Measurements from ENCODE around the gene SYVN1. TPM values are rescaled to one million over a fixed set of nuclear protein-coding genes. Genes with fewer than 3 reads are reported as not detected.

SYVN1 gene
- total RNA-seq, 1 experiment from 2014 or later: 74.9 TPM

DNA sequence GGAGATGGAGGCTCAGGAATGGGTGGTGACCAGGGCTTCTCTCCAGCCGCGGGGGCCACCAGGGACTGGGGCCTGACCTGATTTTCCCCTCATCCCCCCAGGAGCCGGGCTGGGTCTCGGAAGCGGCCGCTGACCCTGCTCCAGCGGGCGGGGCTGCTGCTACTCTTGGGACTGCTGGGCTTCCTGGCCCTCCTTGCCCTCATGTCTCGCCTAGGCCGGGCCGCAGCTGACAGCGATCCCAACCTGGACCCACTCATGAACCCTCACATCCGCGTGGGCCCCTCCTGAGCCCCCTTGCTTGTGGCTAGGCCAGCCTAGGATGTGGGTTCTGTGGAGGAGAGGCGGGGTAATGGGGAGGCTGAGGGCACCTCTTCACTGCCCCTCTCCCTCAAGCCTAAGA is 46.5 kb downstream of the SYVN1 start:
- BruUV-seq (replicated peaks): no TSS peak
- Mint-ChIP-seq H3K27me3 (ENCODE audit: insufficient read depth, unreplicated experiment) (no peaks in the 10 kb centered on the region), H3K4me1 (ENCODE audit: insufficient read depth, unreplicated experiment) (peaks cover 12% of the 10 kb centered on the region), H3K9me3 (ENCODE audit: unreplicated experiment) (no peaks in the 10 kb centered on the region), H3K4me3 (ENCODE audit: unreplicated experiment) (no peak overlapping the region), H3K27ac (ENCODE audit: low read depth, unreplicated experiment) (no peak overlapping the region), H3K36me3 (ENCODE audit: insufficient read depth, unreplicated experiment) (peaks cover 36% of the 10 kb centered on the region)
- DNase-seq (ENCODE audit: unreplicated experiment): no peak
- TF ChIP-seq, protein P1, sequence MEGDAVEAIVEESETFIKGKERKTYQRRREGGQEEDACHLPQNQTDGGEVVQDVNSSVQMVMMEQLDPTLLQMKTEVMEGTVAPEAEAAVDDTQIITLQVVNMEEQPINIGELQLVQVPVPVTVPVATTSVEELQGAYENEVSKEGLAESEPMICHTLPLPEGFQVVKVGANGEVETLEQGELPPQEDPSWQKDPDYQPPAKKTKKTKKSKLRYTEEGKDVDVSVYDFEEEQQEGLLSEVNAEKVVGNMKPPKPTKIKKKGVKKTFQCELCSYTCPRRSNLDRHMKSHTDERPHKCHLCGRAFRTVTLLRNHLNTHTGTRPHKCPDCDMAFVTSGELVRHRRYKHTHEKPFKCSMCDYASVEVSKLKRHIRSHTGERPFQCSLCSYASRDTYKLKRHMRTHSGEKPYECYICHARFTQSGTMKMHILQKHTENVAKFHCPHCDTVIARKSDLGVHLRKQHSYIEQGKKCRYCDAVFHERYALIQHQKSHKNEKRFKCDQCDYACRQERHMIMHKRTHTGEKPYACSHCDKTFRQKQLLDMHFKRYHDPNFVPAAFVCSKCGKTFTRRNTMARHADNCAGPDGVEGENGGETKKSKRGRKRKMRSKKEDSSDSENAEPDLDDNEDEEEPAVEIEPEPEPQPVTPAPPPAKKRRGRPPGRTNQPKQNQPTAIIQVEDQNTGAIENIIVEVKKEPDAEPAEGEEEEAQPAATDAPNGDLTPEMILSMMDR (IDR thresholded peaks at IDR 0.05; ENCODE audit: unreplicated experiment): no peak
- POLR2A ChIA-PET: interaction anchor here (1.0 kb wide), 1 partner anchor 29 kb away, joined by 4 read pairs; the partner anchor contains the start of gene ZNHIT2
- intact Hi-C loops (cut with micrococcal nuclease): no loop called here
- CTCF ChIA-PET: no interaction called here

DNA sequence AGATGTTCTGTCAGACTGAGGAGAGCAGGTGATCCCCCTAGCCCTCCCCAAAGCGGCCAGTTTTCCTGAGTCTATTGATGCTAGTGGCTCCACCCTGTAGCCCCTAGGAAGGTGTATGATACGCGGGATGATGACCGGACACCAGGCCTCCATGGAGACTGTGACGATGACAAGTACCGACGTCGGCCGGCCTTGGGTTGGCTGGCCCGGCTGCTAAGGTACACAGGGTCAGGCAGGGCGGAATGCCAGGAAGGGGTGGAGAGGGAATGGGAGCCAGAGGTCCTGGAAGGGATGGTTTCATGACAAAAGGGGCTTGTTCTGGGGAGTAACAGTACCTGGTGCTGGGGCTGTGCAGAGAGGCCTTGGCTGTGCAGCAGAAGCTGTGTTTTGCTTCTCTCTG is 47.1 kb downstream of the SYVN1 start:
- POLR2A ChIA-PET: no interaction called here
- DNase-seq (ENCODE audit: unreplicated experiment): no peak
- intact Hi-C loops (cut with micrococcal nuclease): no loop called here
- Mint-ChIP-seq H3K27ac (ENCODE audit: low read depth, unreplicated experiment) (no peak overlapping the region), H3K27me3 (ENCODE audit: insufficient read depth, unreplicated experiment) (no peaks in the 10 kb centered on the region), H3K4me3 (ENCODE audit: unreplicated experiment) (no peak overlapping the region), H3K36me3 (ENCODE audit: insufficient read depth, unreplicated experiment) (peaks cover 36% of the 10 kb centered on the region), H3K9me3 (ENCODE audit: unreplicated experiment) (no peaks in the 10 kb centered on the region), H3K4me1 (ENCODE audit: insufficient read depth, unreplicated experiment) (peaks cover 16% of the 10 kb centered on the region)
- no TSS peak for BruUV-seq (replicated peaks)
- TF ChIP-seq, protein P1 (IDR thresholded peaks at IDR 0.05; ENCODE audit: unreplicated experiment): no peak
- CTCF ChIA-PET: no interaction called here

DNA sequence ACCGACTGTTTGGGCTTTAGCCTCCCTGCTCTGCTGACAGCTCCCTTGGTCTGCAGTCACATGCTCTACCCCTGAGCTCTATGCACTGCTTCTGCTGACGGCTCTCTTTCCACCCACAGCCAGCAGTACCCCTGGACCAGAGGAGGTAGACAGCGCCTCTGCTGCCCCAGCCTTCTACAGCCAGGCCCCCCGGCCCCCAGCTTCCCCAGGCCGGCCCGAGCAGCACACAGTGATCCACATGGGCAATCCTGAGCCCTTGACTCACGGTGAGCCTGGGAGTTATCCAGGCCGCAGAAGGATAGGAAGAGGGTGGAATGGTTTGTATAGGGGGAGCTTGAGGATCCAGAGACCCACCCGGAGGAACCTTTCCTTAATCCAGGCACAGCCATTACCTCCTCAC is 47.5 kb downstream of the SYVN1 start:
- intact Hi-C loops (cut with micrococcal nuclease): no loop called here
- H3K4me3 Mint-ChIP-seq (ENCODE audit: unreplicated experiment): peak overlapping the region; percentile 21

DNA sequence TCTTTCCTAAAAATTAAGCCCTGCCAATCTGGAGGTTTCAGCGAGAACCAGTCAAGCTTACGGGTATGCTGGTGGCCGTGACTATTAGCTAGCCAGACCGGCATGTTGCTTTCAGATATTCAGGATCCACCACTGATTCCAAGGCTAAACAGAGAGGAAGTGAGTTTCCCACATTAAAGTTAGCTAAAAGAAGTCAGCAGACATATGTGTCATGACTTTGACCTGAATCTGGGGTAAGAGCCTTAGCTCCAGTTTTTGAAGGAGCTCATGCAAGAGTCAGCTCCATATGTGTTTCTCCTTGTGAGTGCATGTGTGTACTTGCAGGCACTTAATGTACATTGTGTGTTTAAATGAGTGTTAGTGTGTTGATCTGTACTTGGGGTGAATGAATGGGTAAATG is 48.9 kb downstream of the SYVN1 start:
- Mint-ChIP-seq H3K27ac (ENCODE audit: low read depth, unreplicated experiment) (peak overlapping the region; percentile 99), H3K4me1 (ENCODE audit: insufficient read depth, unreplicated experiment) (peaks cover 22% of the 10 kb centered on the region), H3K4me3 (ENCODE audit: unreplicated experiment) (peak overlapping the region; percentile 99), H3K27me3 (ENCODE audit: insufficient read depth, unreplicated experiment) (no peaks in the 10 kb centered on the region), H3K9me3 (ENCODE audit: unreplicated experiment) (no peaks in the 10 kb centered on the region), H3K36me3 (ENCODE audit: insufficient read depth, unreplicated experiment) (peaks cover 36% of the 10 kb centered on the region)
- TF ChIP-seq, protein P1 (IDR thresholded peaks at IDR 0.05; ENCODE audit: unreplicated experiment): no peak
- intact Hi-C loops (cut with micrococcal nuclease): no loop called here
- no peak for DNase-seq (ENCODE audit: unreplicated experiment)
- POLR2A ChIA-PET: interaction anchor here (0.7 to 2.4 kb wide), 6 partner anchors 10 to 50 kb away, joined by 3 to 28 read pairs (median 4); partner anchors contain the start of genes SAC3D1, SYVN1, TM7SF2 and VPS51
- CTCF ChIA-PET: interaction anchor here (0.5 to 2.1 kb wide), 6 partner anchors 12 to 199 kb away, joined by 3 to 8 read pairs (median 3); no protein-coding TSS in a partner anchor
- BruUV-seq (replicated peaks): no TSS peak

More for the DNA sequence above, 47.5 kb downstream of the SYVN1 start:
- Mint-ChIP-seq H3K27me3 (ENCODE audit: insufficient read depth, unreplicated experiment) (no peaks in the 10 kb centered on the region), H3K27ac (ENCODE audit: low read depth, unreplicated experiment) (no peak overlapping the region), H3K4me1 (ENCODE audit: insufficient read depth, unreplicated experiment) (peaks cover 16% of the 10 kb centered on the region), H3K36me3 (ENCODE audit: insufficient read depth, unreplicated experiment) (peaks cover 36% of the 10 kb centered on the region), H3K9me3 (ENCODE audit: unreplicated experiment) (no peaks in the 10 kb centered on the region)
- POLR2A ChIA-PET: interaction anchor here (2.4 kb wide), 1 partner anchor 9 kb away, joined by 28 read pairs; the partner anchor contains the start of gene VPS51
- CTCF ChIA-PET: interaction anchor here (0.6 to 2.1 kb wide), 2 partner anchors 8 to 24 kb away, joined by 3 to 8 read pairs; no protein-coding TSS in a partner anchor
- TF ChIP-seq, protein P1 (IDR thresholded peaks at IDR 0.05; ENCODE audit: unreplicated experiment): no peak
- DNase-seq (ENCODE audit: unreplicated experiment): no peak
- no TSS peak for BruUV-seq (replicated peaks)
